ENCODE results near the gene OSBPL3. TPM values are rescaled to one million over a fixed set of nuclear protein-coding genes. Genes with fewer than 3 reads are reported as not detected.

Gene OSBPL3
- total RNA-seq, 1 experiment from 2014 or later: 16.0 TPM

DNA sequence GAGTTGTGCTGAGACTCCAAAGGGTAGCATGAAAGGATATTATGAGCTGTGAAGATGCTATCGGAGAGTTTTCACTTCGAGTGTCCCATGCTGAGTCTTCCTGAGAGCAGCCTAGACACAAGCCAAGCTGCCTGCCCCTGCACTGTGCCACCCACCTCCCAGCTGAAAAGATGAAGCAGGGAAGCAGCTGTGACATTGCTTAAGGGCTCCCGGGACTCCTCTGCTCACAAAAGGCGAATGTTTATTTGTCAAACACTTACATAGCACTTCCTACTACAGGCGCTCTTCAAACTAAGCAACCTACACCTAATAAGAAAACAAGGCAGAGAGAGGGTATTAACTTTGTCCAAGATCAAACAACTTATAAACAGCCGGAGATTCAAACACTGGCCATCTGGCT, 95.6 kb downstream of the OSBPL3 start (continued):
- TF ChIP-seq, protein P1, sequence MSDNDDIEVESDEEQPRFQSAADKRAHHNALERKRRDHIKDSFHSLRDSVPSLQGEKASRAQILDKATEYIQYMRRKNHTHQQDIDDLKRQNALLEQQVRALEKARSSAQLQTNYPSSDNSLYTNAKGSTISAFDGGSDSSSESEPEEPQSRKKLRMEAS (CRISPR knock-in tag; IDR thresholded peaks at IDR 0.05): no peak

DNA sequence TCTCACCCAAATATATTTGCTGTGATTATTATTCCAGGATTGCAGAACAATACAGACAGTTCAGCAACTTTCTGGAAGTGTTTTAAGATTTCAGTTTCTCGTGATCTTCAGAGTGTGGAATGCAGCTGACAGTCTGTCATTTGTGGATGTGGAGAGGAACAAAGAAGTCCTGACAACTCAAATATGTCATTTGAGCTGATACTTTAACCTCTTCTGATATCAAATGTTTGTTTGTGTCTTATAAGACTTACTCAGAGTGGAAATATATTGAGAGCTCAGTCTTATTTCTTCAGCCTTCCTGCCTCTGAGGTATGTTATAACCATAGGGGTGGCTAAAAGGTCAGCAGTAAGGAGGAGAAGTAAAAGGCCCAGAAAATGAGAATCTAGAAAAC, 96.4 kb downstream of the OSBPL3 start:
- ChIA-PET CTCF (interaction anchor here (1.3 to 2.0 kb wide), 2 partner anchors 11 to 71 kb away, joined by 4 to 10 read pairs; no protein-coding TSS in a partner anchor), POLR2A (no interaction called here)
- Mint-ChIP-seq H3K4me3 (no peak overlapping the region), H3K27me3 (ENCODE audit: low read depth) (no peaks in the 10 kb centered on the region), H3K36me3 (no peaks in the 10 kb centered on the region), H3K4me1 (peaks cover 54% of the 10 kb centered on the region), H3K9me3 (no peaks in the 10 kb centered on the region), H3K27ac (no peak overlapping the region)
- TF ChIP-seq JUN (CRISPR knock-in tag; IDR thresholded peaks at IDR 0.05): no peak
- no peak for TF ChIP-seq SMAD3 (CRISPR knock-in tag; IDR thresholded peaks at IDR 0.05; ENCODE audit: borderline replicate concordance)
- TF ChIP-seq CREM (CRISPR knock-in tag; IDR thresholded peaks at IDR 0.05): no peak
- no peak for TF ChIP-seq NR3C1 (CRISPR knock-in tag; conservative IDR thresholded peaks at IDR 0.05; ENCODE audit: low read depth)
- no peak for TF ChIP-seq FOXJ3 (CRISPR knock-in tag; IDR thresholded peaks at IDR 0.05; ENCODE audit: borderline replicate concordance)
- no peak for TF ChIP-seq TP53 (CRISPR knock-in tag; IDR thresholded peaks at IDR 0.05)
- TF ChIP-seq, protein P2, sequence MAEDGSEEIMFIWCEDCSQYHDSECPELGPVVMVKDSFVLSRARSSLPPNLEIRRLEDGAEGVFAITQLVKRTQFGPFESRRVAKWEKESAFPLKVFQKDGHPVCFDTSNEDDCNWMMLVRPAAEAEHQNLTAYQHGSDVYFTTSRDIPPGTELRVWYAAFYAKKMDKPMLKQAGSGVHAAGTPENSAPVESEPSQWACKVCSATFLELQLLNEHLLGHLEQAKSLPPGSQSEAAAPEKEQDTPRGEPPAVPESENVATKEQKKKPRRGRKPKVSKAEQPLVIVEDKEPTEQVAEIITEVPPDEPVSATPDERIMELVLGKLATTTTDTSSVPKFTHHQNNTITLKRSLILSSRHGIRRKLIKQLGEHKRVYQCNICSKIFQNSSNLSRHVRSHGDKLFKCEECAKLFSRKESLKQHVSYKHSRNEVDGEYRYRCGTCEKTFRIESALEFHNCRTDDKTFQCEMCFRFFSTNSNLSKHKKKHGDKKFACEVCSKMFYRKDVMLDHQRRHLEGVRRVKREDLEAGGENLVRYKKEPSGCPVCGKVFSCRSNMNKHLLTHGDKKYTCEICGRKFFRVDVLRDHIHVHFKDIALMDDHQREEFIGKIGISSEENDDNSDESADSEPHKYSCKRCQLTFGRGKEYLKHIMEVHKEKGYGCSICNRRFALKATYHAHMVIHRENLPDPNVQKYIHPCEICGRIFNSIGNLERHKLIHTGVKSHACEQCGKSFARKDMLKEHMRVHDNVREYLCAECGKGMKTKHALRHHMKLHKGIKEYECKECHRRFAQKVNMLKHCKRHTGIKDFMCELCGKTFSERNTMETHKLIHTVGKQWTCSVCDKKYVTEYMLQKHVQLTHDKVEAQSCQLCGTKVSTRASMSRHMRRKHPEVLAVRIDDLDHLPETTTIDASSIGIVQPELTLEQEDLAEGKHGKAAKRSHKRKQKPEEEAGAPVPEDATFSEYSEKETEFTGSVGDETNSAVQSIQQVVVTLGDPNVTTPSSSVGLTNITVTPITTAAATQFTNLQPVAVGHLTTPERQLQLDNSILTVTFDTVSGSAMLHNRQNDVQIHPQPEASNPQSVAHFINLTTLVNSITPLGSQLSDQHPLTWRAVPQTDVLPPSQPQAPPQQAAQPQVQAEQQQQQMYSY (CRISPR knock-in tag; IDR thresholded peaks at IDR 0.05): no peak
- TF ChIP-seq GRHL2 (CRISPR knock-in tag; IDR thresholded peaks at IDR 0.05; ENCODE audit: insufficient replicate concordance, severe bottlenecking): no peak
- TF ChIP-seq, protein P3, sequence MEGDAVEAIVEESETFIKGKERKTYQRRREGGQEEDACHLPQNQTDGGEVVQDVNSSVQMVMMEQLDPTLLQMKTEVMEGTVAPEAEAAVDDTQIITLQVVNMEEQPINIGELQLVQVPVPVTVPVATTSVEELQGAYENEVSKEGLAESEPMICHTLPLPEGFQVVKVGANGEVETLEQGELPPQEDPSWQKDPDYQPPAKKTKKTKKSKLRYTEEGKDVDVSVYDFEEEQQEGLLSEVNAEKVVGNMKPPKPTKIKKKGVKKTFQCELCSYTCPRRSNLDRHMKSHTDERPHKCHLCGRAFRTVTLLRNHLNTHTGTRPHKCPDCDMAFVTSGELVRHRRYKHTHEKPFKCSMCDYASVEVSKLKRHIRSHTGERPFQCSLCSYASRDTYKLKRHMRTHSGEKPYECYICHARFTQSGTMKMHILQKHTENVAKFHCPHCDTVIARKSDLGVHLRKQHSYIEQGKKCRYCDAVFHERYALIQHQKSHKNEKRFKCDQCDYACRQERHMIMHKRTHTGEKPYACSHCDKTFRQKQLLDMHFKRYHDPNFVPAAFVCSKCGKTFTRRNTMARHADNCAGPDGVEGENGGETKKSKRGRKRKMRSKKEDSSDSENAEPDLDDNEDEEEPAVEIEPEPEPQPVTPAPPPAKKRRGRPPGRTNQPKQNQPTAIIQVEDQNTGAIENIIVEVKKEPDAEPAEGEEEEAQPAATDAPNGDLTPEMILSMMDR (IDR thresholded peaks at IDR 0.05): no peak
- TF ChIP-seq, protein P4, sequence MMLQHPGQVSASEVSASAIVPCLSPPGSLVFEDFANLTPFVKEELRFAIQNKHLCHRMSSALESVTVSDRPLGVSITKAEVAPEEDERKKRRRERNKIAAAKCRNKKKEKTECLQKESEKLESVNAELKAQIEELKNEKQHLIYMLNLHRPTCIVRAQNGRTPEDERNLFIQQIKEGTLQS (CRISPR knock-in tag; conservative IDR thresholded peaks at IDR 0.05): no peak
- TF ChIP-seq, protein P5, sequence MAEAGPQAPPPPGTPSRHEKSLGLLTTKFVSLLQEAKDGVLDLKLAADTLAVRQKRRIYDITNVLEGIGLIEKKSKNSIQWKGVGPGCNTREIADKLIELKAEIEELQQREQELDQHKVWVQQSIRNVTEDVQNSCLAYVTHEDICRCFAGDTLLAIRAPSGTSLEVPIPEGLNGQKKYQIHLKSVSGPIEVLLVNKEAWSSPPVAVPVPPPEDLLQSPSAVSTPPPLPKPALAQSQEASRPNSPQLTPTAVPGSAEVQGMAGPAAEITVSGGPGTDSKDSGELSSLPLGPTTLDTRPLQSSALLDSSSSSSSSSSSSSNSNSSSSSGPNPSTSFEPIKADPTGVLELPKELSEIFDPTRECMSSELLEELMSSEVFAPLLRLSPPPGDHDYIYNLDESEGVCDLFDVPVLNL (CRISPR knock-in tag; IDR thresholded peaks at IDR 0.05; ENCODE audit: borderline replicate concordance, low read depth): no peak
- TF ChIP-seq PRRX2 (CRISPR knock-in tag; IDR thresholded peaks at IDR 0.05): no peak
- TF ChIP-seq, protein P6, sequence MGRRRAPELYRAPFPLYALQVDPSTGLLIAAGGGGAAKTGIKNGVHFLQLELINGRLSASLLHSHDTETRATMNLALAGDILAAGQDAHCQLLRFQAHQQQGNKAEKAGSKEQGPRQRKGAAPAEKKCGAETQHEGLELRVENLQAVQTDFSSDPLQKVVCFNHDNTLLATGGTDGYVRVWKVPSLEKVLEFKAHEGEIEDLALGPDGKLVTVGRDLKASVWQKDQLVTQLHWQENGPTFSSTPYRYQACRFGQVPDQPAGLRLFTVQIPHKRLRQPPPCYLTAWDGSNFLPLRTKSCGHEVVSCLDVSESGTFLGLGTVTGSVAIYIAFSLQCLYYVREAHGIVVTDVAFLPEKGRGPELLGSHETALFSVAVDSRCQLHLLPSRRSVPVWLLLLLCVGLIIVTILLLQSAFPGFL (CRISPR knock-in tag; IDR thresholded peaks at IDR 0.05; ENCODE audit: borderline replicate concordance): no peak
- no peak for TF ChIP-seq GABPB1 (CRISPR knock-in tag; IDR thresholded peaks at IDR 0.05)
- TF ChIP-seq JAZF1 (CRISPR knock-in tag; IDR thresholded peaks at IDR 0.05): no peak
- ATAC-seq: no peak
- DNase-seq (ENCODE audit: low spot score): no peak
